Measurements from ENCODE around the gene CASZ1. TPM values are rescaled to one million over a fixed set of nuclear protein-coding genes. Genes with fewer than 3 reads are reported as not detected.

Gene CASZ1
- total RNA-seq, 1 experiment from 2014 or later = 6.0 TPM

DNA sequence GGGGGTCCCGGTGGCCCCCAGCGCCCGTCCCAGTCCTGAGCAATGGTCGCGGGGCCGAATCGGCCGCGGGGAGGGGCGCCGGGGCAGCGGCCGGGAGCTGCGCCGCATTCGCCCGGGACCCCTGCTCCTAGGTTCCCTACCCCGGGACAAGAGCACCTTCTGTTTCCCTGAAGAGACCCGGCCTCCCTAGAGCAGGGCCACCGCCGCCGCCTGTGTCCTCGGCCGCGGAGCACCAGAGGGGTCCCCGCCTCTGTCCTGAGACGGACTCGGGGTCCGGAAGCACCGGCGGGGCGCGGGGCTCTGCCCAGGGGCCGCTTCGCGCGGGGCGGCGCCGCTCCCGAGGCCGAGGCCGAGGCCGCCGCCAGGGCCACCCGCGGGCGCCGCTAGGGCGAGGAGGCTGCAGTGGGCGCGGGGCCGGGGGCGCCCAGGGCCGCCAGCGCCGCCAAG is 157.9 kb downstream of the CASZ1 start:
- DNase-seq (ENCODE audit: low read depth) = no peak

- no peak for DNase-seq (ENCODE audit: low read depth)
These were observed 158.4 kb downstream of the CASZ1 start for GRCh38 chr1:10637834-10638558.

GRCh38 chr1:10637400-10637799 is 159.0 kb downstream of the CASZ1 start:
- no peak for DNase-seq (ENCODE audit: low read depth)

GRCh38 chr1:10635992-10636391 is 160.5 kb downstream of the CASZ1 start:
- no peak for DNase-seq (ENCODE audit: low read depth)

DNA sequence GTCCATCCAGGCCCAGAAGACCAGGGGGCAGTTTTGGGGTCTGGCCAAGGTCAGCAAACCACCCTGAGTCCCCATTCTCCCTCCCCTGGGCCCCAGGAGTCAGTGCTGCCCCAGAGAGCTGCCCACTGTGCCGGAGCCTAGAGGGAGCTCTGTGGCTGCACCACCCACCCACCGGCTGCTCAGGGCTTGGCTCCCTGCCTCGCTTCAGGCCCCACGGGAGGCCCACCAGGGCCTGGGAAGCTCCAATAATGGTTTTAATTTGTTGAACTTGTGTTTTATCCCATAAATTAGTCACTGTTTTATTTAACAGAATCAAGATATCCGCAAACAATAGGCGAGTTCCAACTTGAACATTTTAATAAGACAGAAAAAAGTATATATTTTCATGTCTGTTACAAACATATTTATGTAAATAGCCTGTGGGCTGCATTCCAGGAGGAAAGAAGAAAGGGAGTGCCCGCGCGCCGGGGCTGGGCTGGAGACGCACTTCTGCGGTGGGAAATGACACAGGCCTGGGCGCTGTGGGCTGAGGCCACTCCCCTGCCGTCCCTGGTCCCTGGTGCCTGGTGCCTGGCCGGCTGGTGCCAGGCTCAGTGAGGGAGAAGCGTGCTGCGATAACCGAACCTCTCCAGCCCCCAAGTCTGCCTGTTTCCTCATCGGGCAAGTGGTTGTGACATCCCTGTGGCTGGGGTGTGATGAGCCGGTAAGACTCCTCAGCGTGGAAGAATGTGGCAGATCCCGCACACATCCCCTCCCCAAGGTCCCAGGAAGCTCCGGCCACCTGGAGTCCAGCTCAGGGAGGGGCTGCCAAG is 161.2 kb downstream of the CASZ1 start:
- no peak for DNase-seq (ENCODE audit: low read depth)

DNA sequence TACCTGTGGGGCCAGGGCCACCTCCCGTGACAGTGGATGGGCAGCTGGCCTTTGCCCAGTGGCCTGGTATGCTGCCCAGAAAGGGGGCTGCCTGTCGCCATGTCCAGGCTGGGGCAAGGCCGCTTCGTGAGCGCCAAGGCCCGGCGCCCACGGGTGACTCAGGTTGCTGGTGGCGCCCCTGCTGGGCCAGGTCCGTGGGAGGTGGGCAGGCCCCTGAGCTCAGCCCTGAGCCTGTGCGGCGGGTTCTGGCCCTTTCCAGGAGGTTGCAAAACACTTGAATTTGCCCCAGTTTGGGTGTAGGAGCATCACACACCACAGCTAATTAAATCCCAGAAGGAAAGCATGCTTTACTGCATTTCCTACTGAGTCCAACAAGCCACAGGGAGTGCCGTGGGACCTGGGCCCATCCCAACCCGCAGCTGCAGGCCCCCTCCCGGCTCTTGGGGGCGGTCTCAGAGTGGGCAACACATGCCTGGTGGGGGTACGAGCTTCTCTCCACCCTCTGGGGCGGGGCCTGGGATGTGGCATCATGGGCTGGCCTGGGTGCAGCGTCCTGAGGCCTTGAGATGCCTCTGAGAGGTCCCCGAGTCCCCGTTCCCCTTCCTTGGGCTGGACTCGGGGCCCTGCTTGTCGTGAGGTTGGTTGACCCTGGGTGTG is 161.9 kb downstream of the CASZ1 start:
- DNase-seq (ENCODE audit: low read depth) = no peak

GRCh38 chr1:10634075-10634427 is 162.4 kb downstream of the CASZ1 start:
- DNase-seq (ENCODE audit: low read depth) = no peak

DNA sequence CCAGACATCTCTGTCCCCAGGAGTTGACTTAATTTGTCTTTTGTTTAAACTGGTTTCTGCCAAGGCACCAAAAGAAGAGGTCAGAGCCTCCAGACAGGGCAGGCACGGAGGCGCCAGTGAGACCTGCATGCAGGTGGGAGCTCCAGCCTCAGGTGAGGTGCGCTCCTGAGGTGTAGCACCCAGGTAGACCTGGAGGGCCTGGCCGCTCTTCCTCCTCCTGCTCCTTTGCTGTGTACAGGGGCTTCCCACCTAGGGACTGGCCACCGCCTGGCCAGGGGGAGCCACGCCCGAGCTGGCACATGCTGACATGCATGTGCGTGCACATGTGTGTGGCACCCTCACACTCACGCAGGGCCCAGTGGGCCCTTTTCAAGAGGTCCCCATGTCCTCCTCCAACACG is 163.0 kb downstream of the CASZ1 start:
- no peak for DNase-seq (ENCODE audit: low read depth)

- DNase-seq (ENCODE audit: low read depth) = no peak
These were observed 163.8 kb downstream of the CASZ1 start for GRCh38 chr1:10632691-10633090.

DNA sequence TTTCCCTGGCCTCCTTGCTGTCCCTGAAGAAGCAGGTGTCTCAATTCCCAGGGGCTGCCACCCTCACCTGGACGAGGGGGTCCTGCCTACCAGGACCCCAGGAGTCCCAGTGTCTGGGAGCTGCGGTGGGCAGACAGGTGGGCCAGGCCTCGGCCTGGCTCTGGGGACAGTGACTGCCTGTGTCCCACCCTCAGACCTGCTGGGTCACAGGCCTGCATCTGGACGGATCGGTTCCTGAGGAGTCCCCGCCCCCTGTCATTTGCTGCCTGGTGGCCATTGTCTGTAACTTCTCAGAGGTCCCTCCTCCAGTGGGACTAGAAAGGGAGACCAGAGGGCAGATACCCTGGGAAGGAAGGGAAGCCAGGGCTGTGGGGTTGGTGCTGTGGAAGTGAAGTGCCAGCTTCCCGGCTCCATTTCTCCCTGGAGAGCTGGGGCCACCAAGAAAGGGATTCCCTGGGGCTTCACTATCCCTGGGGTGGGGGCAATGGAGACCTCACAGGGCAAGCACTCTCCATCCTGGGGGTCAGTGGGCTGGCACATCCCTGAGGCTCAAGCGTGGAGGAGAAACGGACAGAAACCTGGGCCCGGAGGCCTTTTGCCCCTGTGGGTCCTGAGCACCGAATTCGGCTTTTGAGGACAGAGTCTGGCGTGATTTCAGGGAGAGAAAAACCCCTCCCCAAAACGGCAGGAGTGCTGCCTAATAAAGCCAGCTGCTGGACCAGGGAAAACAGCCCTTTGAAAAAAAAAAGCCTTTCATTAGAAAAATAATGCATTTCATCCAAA is 164.4 kb downstream of the CASZ1 start:
- DNase-seq (ENCODE audit: low read depth) = no peak

GRCh38 chr1:10631121-10631810 is 165.2 kb downstream of the CASZ1 start:
- no peak for DNase-seq (ENCODE audit: low read depth)

DNA sequence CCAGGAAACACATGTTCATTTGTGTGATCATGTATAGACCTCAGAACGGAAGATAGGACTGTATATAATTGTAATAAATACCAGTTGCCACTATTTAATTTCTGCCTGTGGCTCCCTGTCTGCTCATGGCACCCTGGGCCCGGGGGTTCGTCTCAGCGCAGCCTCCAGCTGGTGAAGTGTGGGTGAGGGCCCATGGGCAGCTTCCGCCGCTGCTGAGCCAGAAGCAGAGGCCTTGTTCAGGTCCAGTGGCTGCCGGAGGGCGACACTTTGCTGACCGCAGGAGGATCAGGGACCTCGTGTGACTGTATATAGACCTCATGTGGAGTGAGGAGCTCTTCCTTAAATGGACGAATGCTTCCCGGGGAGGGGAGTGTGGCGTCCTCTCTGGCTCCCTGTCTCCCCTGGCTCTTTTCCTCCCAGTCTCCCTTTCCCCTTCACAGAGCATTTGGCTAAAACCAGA is 165.8 kb downstream of the CASZ1 start:
- DNase-seq (ENCODE audit: low read depth) = no peak

- no peak for DNase-seq (ENCODE audit: low read depth)
These were observed 166.5 kb downstream of the CASZ1 start for GRCh38 chr1:10629816-10630571.

- DNase-seq (ENCODE audit: low read depth) = no peak
These were observed 167.2 kb downstream of the CASZ1 start for GRCh38 chr1:10629091-10629815.

- no peak for DNase-seq (ENCODE audit: low read depth)
These were observed 167.8 kb downstream of the CASZ1 start for GRCh38 chr1:10628685-10629084.

GRCh38 chr1:10626791-10627410 is 169.5 kb downstream of the CASZ1 start:
- no peak for DNase-seq (ENCODE audit: low read depth)

GRCh38 chr1:10626131-10626731 is 170.2 kb downstream of the CASZ1 start:
- DNase-seq (ENCODE audit: low read depth) = no peak

- DNase-seq (ENCODE audit: low read depth) = no peak
These were observed 170.9 kb downstream of the CASZ1 start for GRCh38 chr1:10625554-10625953.

DNA sequence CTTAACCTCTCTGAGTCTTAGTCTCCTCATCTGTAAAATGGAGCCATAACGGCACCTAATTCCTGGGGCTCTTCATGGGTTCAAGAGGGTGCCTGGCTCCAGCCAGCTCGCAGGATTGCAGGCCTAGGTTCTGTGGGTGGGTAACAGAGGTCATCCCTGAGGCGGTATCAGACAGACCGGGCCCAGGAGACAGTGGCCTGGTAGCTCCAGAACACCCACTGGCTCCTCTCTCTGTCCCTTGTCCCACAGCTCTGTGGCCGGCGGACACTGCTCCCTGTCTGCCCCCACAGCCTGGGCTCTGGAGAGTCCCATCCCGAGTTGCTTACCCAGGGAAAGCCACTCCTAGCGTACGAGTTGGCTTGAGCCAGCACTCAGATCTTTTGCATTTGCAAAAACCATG is 171.4 kb downstream of the CASZ1 start:
- DNase-seq (ENCODE audit: low read depth) = no peak

Data from M059J (cell line).